ENCODE data around the gene SORCS1. TPM values are rescaled to one million over a fixed set of nuclear protein-coding genes. Genes with fewer than 3 reads are reported as not detected.

The SORCS1 gene
- polyA plus RNA-seq, 3 donors, result 0.09 TPM; not detected in 2

DNA sequence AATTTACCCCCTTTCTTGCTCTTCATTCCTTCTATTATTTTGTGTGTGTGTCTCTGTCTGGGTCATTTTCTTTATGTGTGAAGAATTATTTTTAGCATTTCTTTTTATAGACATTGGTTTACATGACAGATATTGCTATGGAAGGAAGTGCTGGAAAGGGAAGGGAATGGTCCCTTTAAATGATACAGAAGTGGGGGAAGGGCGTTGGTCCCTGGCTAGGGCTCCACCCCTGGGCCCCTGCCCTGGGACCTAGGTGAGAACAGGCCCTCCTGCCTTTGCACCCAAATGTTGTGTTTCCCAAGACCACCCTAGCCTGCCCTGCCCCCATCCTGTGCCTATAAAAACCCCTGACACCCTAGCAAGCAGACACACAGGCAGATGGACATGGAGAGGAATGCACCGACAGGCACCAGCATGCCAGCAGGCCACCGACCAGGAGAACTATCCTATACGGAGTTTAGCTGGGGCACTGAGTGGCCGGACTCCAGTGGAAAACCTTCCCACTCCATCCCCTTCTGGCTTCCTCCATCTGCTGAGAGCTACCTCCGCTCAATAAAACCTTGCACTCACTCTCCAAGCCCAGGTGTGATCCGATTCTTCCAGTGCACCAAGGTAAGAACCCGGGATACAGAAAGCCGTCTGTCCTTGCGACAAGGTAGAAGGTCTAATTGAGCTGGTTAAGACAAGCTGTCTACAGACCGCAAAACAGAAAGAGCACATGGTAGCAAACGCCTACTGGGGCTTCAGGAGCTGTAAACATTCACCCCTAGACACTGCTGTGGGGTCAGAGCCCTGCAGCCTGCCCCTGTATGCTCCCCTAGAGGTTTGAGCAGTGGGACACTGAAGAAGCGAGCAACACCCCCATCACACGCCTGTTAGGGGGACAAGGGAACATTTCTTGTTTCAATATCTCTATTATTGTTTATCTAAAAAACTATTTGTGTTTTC is 515.7 kb downstream of the SORCS1 start:
- Histone ChIP-seq H3K9me3 (replicated peaks in 1 of 2; ENCODE audit: control insufficient read depth in 1 of 2, insufficient read depth in 1 of 2, low read length in 2 of 2) (no peaks in the 10 kb centered on the region), H3K79me2 (ENCODE audit: insufficient read depth, low read length) (no peaks in the 10 kb centered on the region), H3K36me3 (replicated peaks in 1 of 2; ENCODE audit: control insufficient read depth in 1 of 2, insufficient read depth in 2 of 2, low read length in 2 of 2) (no peaks in the 10 kb centered on the region), H3K4me3 (replicated peaks in 1 of 3; ENCODE audit: low read depth in 2 of 3, low read length in 3 of 3) (no peak overlapping the region), H3K27me3 (ENCODE audit: control insufficient read depth in 2 of 2, insufficient read depth in 2 of 2, low read length in 2 of 2) (no peaks in the 10 kb centered on the region), H3K27ac (ENCODE audit: low read depth in 1 of 2, low read length in 2 of 2) (no peak overlapping the region), H3K4me1 (ENCODE audit: control insufficient read depth in 1 of 2, insufficient read depth in 2 of 2, low read length in 2 of 2) (no peaks in the 10 kb centered on the region), H4K20me1 (ENCODE audit: insufficient read depth, low read length) (no peaks in the 10 kb centered on the region), H2AFZ (ENCODE audit: insufficient read depth, low read depth, low read length, poor library complexity, severe bottlenecking) (no peak overlapping the region), H3K4me2 (replicated peaks; ENCODE audit: extremely low read depth, low read length, poor library complexity, severe bottlenecking) (no peak overlapping the region), H3K9ac (ENCODE audit: insufficient read depth, low read length, poor library complexity, severe bottlenecking) (no peak overlapping the region)
- WGBS (ENCODE audit: insufficient coverage), result 90% methylated on average over 6 of the region's 14 CpGs
- Mint-ChIP-seq H3K4me3 (no peak overlapping the region), H3K27me3 (ENCODE audit: low read depth in 3 of 3) (peaks cover 0 to 2% (median 0%) of the 10 kb centered on the region in 3 donors), H3K27ac (no peak overlapping the region), H3K4me1 (no peaks in the 10 kb centered on the region), H3K9me3 (no peaks in the 10 kb centered on the region), H3K36me3 (no peaks in the 10 kb centered on the region)
- intact Hi-C loops (cut with micrococcal nuclease), result no loop called here
- DNase-seq, result no peak
- TF ChIP-seq, protein P1, sequence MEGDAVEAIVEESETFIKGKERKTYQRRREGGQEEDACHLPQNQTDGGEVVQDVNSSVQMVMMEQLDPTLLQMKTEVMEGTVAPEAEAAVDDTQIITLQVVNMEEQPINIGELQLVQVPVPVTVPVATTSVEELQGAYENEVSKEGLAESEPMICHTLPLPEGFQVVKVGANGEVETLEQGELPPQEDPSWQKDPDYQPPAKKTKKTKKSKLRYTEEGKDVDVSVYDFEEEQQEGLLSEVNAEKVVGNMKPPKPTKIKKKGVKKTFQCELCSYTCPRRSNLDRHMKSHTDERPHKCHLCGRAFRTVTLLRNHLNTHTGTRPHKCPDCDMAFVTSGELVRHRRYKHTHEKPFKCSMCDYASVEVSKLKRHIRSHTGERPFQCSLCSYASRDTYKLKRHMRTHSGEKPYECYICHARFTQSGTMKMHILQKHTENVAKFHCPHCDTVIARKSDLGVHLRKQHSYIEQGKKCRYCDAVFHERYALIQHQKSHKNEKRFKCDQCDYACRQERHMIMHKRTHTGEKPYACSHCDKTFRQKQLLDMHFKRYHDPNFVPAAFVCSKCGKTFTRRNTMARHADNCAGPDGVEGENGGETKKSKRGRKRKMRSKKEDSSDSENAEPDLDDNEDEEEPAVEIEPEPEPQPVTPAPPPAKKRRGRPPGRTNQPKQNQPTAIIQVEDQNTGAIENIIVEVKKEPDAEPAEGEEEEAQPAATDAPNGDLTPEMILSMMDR (IDR thresholded peaks at IDR 0.05), result no peak

- Histone ChIP-seq H3K4me3 (replicated peaks in 1 of 3; ENCODE audit: low read depth in 2 of 3, low read length in 3 of 3) (no peak overlapping the region), H3K9me3 (replicated peaks in 1 of 2; ENCODE audit: control insufficient read depth in 1 of 2, insufficient read depth in 1 of 2, low read length in 2 of 2) (no peaks in the 10 kb centered on the region), H3K4me1 (ENCODE audit: control insufficient read depth in 1 of 2, insufficient read depth in 2 of 2, low read length in 2 of 2) (no peaks in the 10 kb centered on the region), H2AFZ (ENCODE audit: insufficient read depth, low read depth, low read length, poor library complexity, severe bottlenecking) (no peak overlapping the region), H3K9ac (ENCODE audit: insufficient read depth, low read length, poor library complexity, severe bottlenecking) (no peak overlapping the region), H3K27ac (ENCODE audit: low read depth in 1 of 2, low read length in 2 of 2) (no peak overlapping the region), H3K27me3 (ENCODE audit: control insufficient read depth in 2 of 2, insufficient read depth in 2 of 2, low read length in 2 of 2) (no peaks in the 10 kb centered on the region), H4K20me1 (ENCODE audit: insufficient read depth, low read length) (no peaks in the 10 kb centered on the region), H3K4me2 (replicated peaks; ENCODE audit: extremely low read depth, low read length, poor library complexity, severe bottlenecking) (no peak overlapping the region), H3K79me2 (ENCODE audit: insufficient read depth, low read length) (no peaks in the 10 kb centered on the region), H3K36me3 (replicated peaks in 1 of 2; ENCODE audit: control insufficient read depth in 1 of 2, insufficient read depth in 2 of 2, low read length in 2 of 2) (no peaks in the 10 kb centered on the region)
- Mint-ChIP-seq H3K27me3 (ENCODE audit: low read depth in 3 of 3) (peaks cover 0 to 2% (median 0%) of the 10 kb centered on the region in 3 donors), H3K4me3 (no peak overlapping the region), H3K9me3 (no peaks in the 10 kb centered on the region), H3K36me3 (no peaks in the 10 kb centered on the region), H3K27ac (no peak overlapping the region), H3K4me1 (no peaks in the 10 kb centered on the region)
- no peak for DNase-seq
- TF ChIP-seq, protein P1 (IDR thresholded peaks at IDR 0.05), result no peak
- intact Hi-C loops (cut with micrococcal nuclease), result no loop called here
- no CpG with 5 or more reads among the region's 1 CpG for WGBS (ENCODE audit: insufficient coverage)
Observed at GRCh38 chr10:106643473-106643872, 521.0 kb downstream of the SORCS1 start.

All from CD14-positive monocyte (primary cell).